OCI-LY1 (cell line): ENCODE data around the gene WWOX.

Source experiments
- H2AFZ ChIP-seq: fragments of 200-600 bp; sonication (generic), shearing (Covaris generic); 2 replicates; pipeline ENCODE4 v1.6.0; 2014; ENCODE audit warnings: antibody characterized with exemption, mild to moderate bottlenecking, low read length
- H3F3A ChIP-seq: fragments of 200-600 bp; sonication (generic), shearing (Covaris generic); 2 replicates; pipeline ENCODE4 v1.6.0; 2014; ENCODE audit warnings: mild to moderate bottlenecking, antibody characterized with exemption, low read length, moderate library complexity; ENCODE audit not compliant: insufficient read depth
- H3K27ac ChIP-seq: fragments of 200-600 bp; sonication (generic); 2 replicates; pipeline ENCODE4 v1.5.1; 2014; ENCODE audit warnings: low read length, mixed run types, mild to moderate bottlenecking, low read depth; ENCODE audit not compliant: poor library complexity, severe bottlenecking
- H3K27me3 ChIP-seq: fragments of 200-600 bp; sonication (generic); 2 replicates; pipeline ENCODE4 v1.6.0; 2014; ENCODE audit warnings: antibody characterized with exemption, mild to moderate bottlenecking, low read length, moderate library complexity; ENCODE audit not compliant: insufficient read depth
- H3K36me3 ChIP-seq: fragments of 200-600 bp; sonication (generic); 2 replicates; pipeline ENCODE4 v1.6.1; 2014; ENCODE audit warnings: mild to moderate bottlenecking, antibody characterized with exemption, low read length, moderate library complexity, mixed read lengths; ENCODE audit not compliant: insufficient read depth
- H3K4me1 ChIP-seq: fragments of 200-600 bp; sonication (generic); 2 replicates; pipeline ENCODE4 v1.5.1; 2014; ENCODE audit warnings: mild to moderate bottlenecking, low read length, moderate library complexity; ENCODE audit not compliant: insufficient read depth, severe bottlenecking
- H3K4me2 ChIP-seq: fragments of 200-600 bp; sonication (generic), shearing (Covaris generic); 2 replicates; pipeline ENCODE4 v1.6.1; 2014; ENCODE audit warnings: low read length
- H3K4me3 ChIP-seq: fragments of 200-600 bp; sonication (generic); 2 replicates; pipeline ENCODE4 v1.5.1; 2014; ENCODE audit warnings: low read length, low read depth, mild to moderate bottlenecking, mixed read lengths; ENCODE audit not compliant: poor library complexity, severe bottlenecking
- H3K79me2 ChIP-seq: fragments of 200-600 bp; shearing (Covaris generic); 2 replicates; pipeline ENCODE4 v1.6.1; 2016; ENCODE audit warnings: mixed run types, low read length, mixed read lengths; ENCODE audit not compliant: insufficient read depth
- H3K9ac ChIP-seq: fragments of 200-600 bp; sonication (generic), shearing (Covaris generic); 2 replicates; pipeline ENCODE4 v1.6.1; 2014; ENCODE audit warnings: mild to moderate bottlenecking, low read length, mixed read lengths
- H3K9me2 ChIP-seq: fragments of 200-600 bp; sonication (generic), shearing (Covaris generic); 2 replicates; pipeline ENCODE4 v1.6.1; 2014; ENCODE audit warnings: low read depth, mild to moderate bottlenecking, low read length, mixed read lengths
- H3K9me3 ChIP-seq: fragments of 200-600 bp; shearing (Covaris generic); 2 replicates; pipeline ENCODE4 v1.6.1; 2014; ENCODE audit warnings: low read length, mixed read lengths
- H4K20me1 ChIP-seq: fragments of 200-600 bp; sonication (generic), shearing (Covaris generic); 2 replicates; pipeline ENCODE4 v1.6.0; 2016; ENCODE audit warnings: mild to moderate bottlenecking, low read length; ENCODE audit not compliant: insufficient read depth
- CTCF ChIP-seq: fragments of 200-600 bp; sonication (generic), shearing (Covaris generic); IDR thresholded peaks from 2 replicates; pipeline ENCODE4 v1.5.1; 2017; ENCODE audit warnings: mild to moderate bottlenecking, antibody characterized with exemption, low read length, moderate library complexity, mixed read lengths
- EZH2 ChIP-seq: fragments of 200-600 bp; sonication (generic), shearing (Covaris generic); IDR thresholded peaks from 2 replicates; pipeline ENCODE4 v1.8.0; 2017; ENCODE audit warnings: borderline replicate concordance, mixed run types, mild to moderate bottlenecking, antibody characterized with exemption, low read length, moderate library complexity, mixed read lengths

Gene WWOX

DNA sequence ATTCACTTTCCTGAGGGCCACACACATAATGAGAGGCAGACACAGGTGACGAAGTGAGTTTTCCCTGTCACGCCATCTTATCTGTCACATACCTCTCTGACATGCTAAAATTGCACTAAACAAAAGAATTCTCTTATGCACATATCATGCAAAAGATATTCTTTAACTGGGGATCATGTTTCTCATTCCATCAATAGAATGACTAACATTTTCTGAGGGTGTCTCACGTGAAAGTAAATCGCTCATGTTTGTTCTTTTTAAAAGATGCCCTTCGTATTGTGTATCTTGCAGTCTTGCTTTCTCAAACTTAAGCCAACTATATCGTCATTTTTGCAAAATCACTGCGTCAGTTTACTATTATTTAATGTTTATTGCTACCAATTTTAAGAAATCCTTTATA lies 306.4 kb downstream of the WWOX start:
- no peaks in the 10 kb centered on the region for H3K4me1 ChIP-seq
- no peak overlapping the region for H3K4me2 ChIP-seq
- no peaks in the 10 kb centered on the region for H3F3A ChIP-seq
- no peaks in the 10 kb centered on the region for H4K20me1 ChIP-seq
- H3K36me3 ChIP-seq = no peaks in the 10 kb centered on the region
- no peaks in the 10 kb centered on the region for H3K79me2 ChIP-seq
- H3K9me2 ChIP-seq = no peaks in the 10 kb centered on the region
- H2AFZ ChIP-seq = no peak overlapping the region
- no peak overlapping the region for H3K4me3 ChIP-seq
- no peak overlapping the region for H3K9ac ChIP-seq
- TF ChIP-seq CTCF = no peak
- H3K9me3 ChIP-seq = no peaks in the 10 kb centered on the region
- H3K27ac ChIP-seq = no peak overlapping the region
- no peaks in the 10 kb centered on the region for H3K27me3 ChIP-seq

GRCh38 chr16:78407191-78407590 lies 307.7 kb downstream of the WWOX start:
- no peaks in the 10 kb centered on the region for H3K9me2 ChIP-seq
- H3K4me3 ChIP-seq = no peak overlapping the region
- H3K36me3 ChIP-seq = no peaks in the 10 kb centered on the region
- H2AFZ ChIP-seq = no peak overlapping the region
- H3K4me2 ChIP-seq = no peak overlapping the region
- no peaks in the 10 kb centered on the region for H3K27me3 ChIP-seq
- TF ChIP-seq EZH2 = no peak
- TF ChIP-seq CTCF = no peak
- H3K4me1 ChIP-seq = no peaks in the 10 kb centered on the region
- H3K9me3 ChIP-seq = no peaks in the 10 kb centered on the region
- H3F3A ChIP-seq = no peaks in the 10 kb centered on the region
- H3K79me2 ChIP-seq = no peaks in the 10 kb centered on the region
- no peak overlapping the region for H3K27ac ChIP-seq
- H3K9ac ChIP-seq = no peak overlapping the region
- H4K20me1 ChIP-seq = no peaks in the 10 kb centered on the region

GRCh38 chr16:78413651-78414050 lies 314.2 kb downstream of the WWOX start:
- Histone ChIP-seq H3K27ac (no peak overlapping the region), H3F3A (no peaks in the 10 kb centered on the region), H2AFZ (no peak overlapping the region), H3K4me2 (no peak overlapping the region), H3K27me3 (no peaks in the 10 kb centered on the region), H3K4me3 (no peak overlapping the region), H4K20me1 (no peaks in the 10 kb centered on the region), H3K36me3 (no peaks in the 10 kb centered on the region), H3K79me2 (no peaks in the 10 kb centered on the region), H3K9me3 (no peaks in the 10 kb centered on the region), H3K9me2 (no peaks in the 10 kb centered on the region), H3K4me1 (no peaks in the 10 kb centered on the region), H3K9ac (no peak overlapping the region)
- no peak for TF ChIP-seq CTCF
- no peak for TF ChIP-seq EZH2
